CD4-positive, CD25-positive, alpha-beta regulatory T cell (primary cell): ENCODE results near the gene MRPL55. TPM values are rescaled to one million over a fixed set of nuclear protein-coding genes. Genes with fewer than 3 reads are reported as not detected.

Source experiments
- ATAC-seq, 2 donors: fragments of 150-1000 bp; cut with Tn5 transposase; one replicate each; pipeline ENCODE4 v1.10.0; 2021; ENCODE audit warnings: low read depth in 2 of 2, moderate number of reproducible peaks in 2 of 2, moderate library complexity in 1 of 2
- DNase-seq, 3 donors: peaks; one replicate each; pipeline versions ENCODE4 v3.0.0 to v3.0.0-alpha.2; 2012 to 2022; ENCODE audit warnings: mixed read lengths in 1 of 3
- H3K27ac ChIP-seq: one replicate; pipeline ENCODE4 v1.7.0; 2013; ENCODE audit warnings: mild to moderate bottlenecking, low read length; ENCODE audit not compliant: insufficient read depth, poor library complexity, severe bottlenecking
- H3K27me3 ChIP-seq: one replicate; pipeline ENCODE4 v1.7.0; 2013; ENCODE audit warnings: low read length; ENCODE audit not compliant: control insufficient read depth, insufficient read depth
- H3K36me3 ChIP-seq: one replicate; pipeline ENCODE4 v1.7.0; 2013; ENCODE audit warnings: mild to moderate bottlenecking, low read length, moderate library complexity; ENCODE audit not compliant: control insufficient read depth, insufficient read depth
- H3K4me1 ChIP-seq: 2 replicates; pipeline ENCODE4 v1.7.0; 2013; ENCODE audit warnings: mild to moderate bottlenecking, low read length; ENCODE audit not compliant: insufficient read depth, control insufficient read depth, poor library complexity, severe bottlenecking
- H3K4me3 ChIP-seq: one replicate; pipeline ENCODE4 v1.7.0; 2013; ENCODE audit warnings: low read depth, mild to moderate bottlenecking, low read length, moderate library complexity
- H3K9me3 ChIP-seq, 2 experiments: 1 replicate in 1 of 2; 2 replicates in 1 of 2; pipeline ENCODE4 v1.7.0; 2013; ENCODE audit warnings: low read length in 2 of 2, mild to moderate bottlenecking in 1 of 2, moderate library complexity in 1 of 2; ENCODE audit not compliant: control insufficient read depth in 2 of 2
- H3K27ac Mint-ChIP-seq, 3 donors: one replicate each; pipeline ENCODE4 v1.8.0; 2020 to 2022; ENCODE audit warnings: mild to moderate bottlenecking in 3 of 3, mixed read lengths in 3 of 3, moderate library complexity in 2 of 3
- H3K27me3 Mint-ChIP-seq: one replicate; pipeline ENCODE4 v1.8.0; 2022; ENCODE audit warnings: mild to moderate bottlenecking, mixed read lengths
- H3K36me3 Mint-ChIP-seq: one replicate; pipeline ENCODE4 v1.8.0; 2020; ENCODE audit warnings: mixed read lengths
- H3K4me1 Mint-ChIP-seq, 4 donors: one replicate each; pipeline ENCODE4 v1.8.0; 2020 to 2022; ENCODE audit warnings: mixed read lengths in 4 of 4, mild to moderate bottlenecking in 1 of 4
- H3K4me3 Mint-ChIP-seq, 4 donors: one replicate each; pipeline ENCODE4 v1.8.0; 2020 to 2022; ENCODE audit warnings: mild to moderate bottlenecking in 4 of 4, mixed read lengths in 4 of 4, moderate library complexity in 3 of 4
- H3K9me3 Mint-ChIP-seq, 7 donors: one replicate each; pipeline ENCODE4 v1.8.0; 2020 to 2022; ENCODE audit warnings: mixed read lengths in 7 of 7, mild to moderate bottlenecking in 3 of 7, moderate library complexity in 2 of 7
- polyA plus RNA-seq, 4 donors: library from polyadenylated mRNA; unstranded; fragments of 300-500 nt; fragmentation: Illumina TruSeq; gene quantifications; one replicate each; pipeline ENCODE4 v1.2.3, GENCODE V29; 2021
- total RNA-seq: library from RNA; stranded (reverse); gene quantifications from one replicate; pipeline ENCODE4 v1.2.3, GENCODE V29; 2022

MRPL55 gene
- total and polyA plus RNA-seq, 5 donors from 2014 or later = 62.5 to 163 (median 134) TPM

DNA sequence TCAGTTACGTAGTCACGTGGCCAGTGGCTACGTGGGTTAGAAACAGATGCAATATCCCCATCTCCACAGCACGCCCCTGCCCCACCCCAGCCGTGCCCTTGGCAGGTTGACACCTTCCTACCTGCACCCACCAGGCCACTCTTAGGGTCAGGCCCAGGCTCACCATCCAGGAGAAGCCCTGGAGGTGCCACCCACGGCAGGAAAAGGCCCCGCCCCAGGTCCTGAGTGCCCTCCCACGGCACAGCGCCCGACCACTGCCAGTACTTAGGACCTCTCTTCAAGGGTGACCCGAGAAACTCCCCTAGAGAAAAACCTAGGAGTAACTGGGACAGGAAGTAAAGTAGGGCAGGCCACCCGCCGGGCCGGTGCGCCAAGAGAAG is 7.5 kb downstream of the MRPL55 start:
- no peak for DNase-seq

DNA sequence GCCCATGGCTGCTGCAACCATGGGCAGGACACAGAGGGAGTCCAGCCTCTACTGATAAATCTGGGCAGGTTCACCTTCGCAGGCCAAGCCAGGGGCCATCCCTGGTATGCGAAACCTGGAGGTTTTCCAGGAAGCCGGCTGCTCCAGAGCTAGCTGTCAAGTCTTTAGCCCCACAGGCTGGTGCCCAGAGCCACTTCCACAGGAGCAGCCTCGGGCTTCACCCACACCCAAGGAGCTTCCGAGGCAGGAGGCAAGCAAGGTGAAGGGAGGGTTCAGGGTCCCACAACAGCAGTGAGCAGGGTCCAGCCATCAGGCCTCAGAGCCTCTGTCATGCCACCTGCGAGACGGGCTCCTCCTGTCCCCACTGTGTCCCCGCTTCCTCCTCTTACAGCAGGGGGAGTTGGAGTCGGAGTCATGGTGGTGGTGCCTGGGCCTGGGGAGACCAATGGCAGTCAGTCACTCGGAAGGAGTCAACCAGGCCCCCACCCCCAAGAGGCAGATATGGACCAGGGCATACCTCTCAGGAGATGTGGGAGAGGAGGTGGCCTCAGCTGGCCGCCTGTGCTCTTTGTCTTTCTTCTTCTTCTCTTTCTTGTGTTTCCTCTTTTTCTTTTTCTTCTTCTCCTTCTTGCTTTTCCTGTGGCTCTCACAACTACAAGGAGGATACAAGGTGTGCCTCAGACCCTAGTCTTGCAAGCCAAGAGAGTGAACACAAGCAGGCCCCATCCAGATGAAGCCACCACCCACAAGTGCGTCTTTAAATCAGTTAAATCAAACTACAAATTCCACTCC is 8.1 kb downstream of the MRPL55 start:
- Histone ChIP-seq H3K4me3 (peak overlapping the region; percentile 26), H3K36me3 (peaks cover 34% of the 10 kb centered on the region), H3K27me3 (no peaks in the 10 kb centered on the region), H3K4me1 (peaks cover 28% of the 10 kb centered on the region), H3K9me3 (no peaks in the 10 kb centered on the region), H3K27ac (peak overlapping the region; percentile 93)
- Mint-ChIP-seq H3K9me3 (no peaks in the 10 kb centered on the region), H3K4me3 (peak overlapping the region; percentile 80 to 96 (median 90)), H3K27ac (peak overlapping the region; percentile 68 to 90 (median 89)), H3K4me1 (peaks cover 0 to 49% (median 7%) of the 10 kb centered on the region in 4 donors), H3K36me3 (peaks cover 23% of the 10 kb centered on the region), H3K27me3 (no peaks in the 10 kb centered on the region)
- ATAC-seq (no peak), DNase-seq (no peak)

More for the DNA sequence above, 7.5 kb downstream of the MRPL55 start:
- H3K4me3 ChIP-seq = peak overlapping the region; percentile 26
- H3K4me1 Mint-ChIP-seq = peaks cover 0 to 46% (median 7%) of the 10 kb centered on the region in 4 donors
- no peak for ATAC-seq
- H3K9me3 ChIP-seq = no peaks in the 10 kb centered on the region
- H3K4me3 Mint-ChIP-seq = peak overlapping the region; percentile 80 to 96 (median 90)
- H3K27ac ChIP-seq = peak overlapping the region; percentile 93
- H3K27me3 ChIP-seq = no peaks in the 10 kb centered on the region
- H3K36me3 ChIP-seq = peaks cover 40% of the 10 kb centered on the region
- H3K4me1 ChIP-seq = peaks cover 24% of the 10 kb centered on the region
- no peaks in the 10 kb centered on the region for H3K27me3 Mint-ChIP-seq
- H3K9me3 Mint-ChIP-seq = no peaks in the 10 kb centered on the region
- peaks cover 25% of the 10 kb centered on the region for H3K36me3 Mint-ChIP-seq
- peak overlapping the region; percentile 68 to 90 (median 89) for H3K27ac Mint-ChIP-seq

DNA sequence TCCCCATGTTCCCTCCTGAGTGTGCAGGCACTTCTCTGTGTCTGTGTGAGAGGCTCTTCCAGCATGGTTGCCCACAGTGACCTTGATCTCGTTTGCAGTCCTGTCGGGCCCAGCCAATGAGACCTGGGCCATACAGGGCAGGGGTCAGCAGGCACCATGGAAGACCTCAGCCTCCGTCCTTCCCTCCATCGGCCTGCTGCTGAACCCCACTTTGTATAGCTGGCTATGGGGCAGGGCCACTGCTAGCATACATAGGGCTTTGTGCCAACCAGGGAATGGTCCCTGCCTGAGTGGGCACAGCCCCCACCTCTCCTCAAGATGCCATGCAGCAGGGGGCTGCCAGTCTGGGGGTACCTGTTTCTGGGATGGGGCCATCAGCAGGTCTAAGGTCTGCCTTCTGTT is 9.8 kb downstream of the MRPL55 start:
- Mint-ChIP-seq H3K4me1 (peaks cover 0 to 59% (median 16%) of the 10 kb centered on the region in 4 donors), H3K27me3 (no peaks in the 10 kb centered on the region), H3K4me3 (peak overlapping the region in 2 of 4 donors; percentile 75 to 96), H3K36me3 (peaks cover 39% of the 10 kb centered on the region), H3K9me3 (peaks cover 0 to 11% (median 2%) of the 10 kb centered on the region in 7 donors), H3K27ac (no peak overlapping the region)
- Histone ChIP-seq H3K36me3 (peaks cover 36% of the 10 kb centered on the region), H3K4me3 (no peak overlapping the region), H3K4me1 (peaks cover 28% of the 10 kb centered on the region), H3K9me3 (peaks cover 6 to 9% of the 10 kb centered on the region in 2 experiments), H3K27me3 (no peaks in the 10 kb centered on the region), H3K27ac (no peak overlapping the region)
- ATAC-seq (no peak), DNase-seq (no peak)

DNA sequence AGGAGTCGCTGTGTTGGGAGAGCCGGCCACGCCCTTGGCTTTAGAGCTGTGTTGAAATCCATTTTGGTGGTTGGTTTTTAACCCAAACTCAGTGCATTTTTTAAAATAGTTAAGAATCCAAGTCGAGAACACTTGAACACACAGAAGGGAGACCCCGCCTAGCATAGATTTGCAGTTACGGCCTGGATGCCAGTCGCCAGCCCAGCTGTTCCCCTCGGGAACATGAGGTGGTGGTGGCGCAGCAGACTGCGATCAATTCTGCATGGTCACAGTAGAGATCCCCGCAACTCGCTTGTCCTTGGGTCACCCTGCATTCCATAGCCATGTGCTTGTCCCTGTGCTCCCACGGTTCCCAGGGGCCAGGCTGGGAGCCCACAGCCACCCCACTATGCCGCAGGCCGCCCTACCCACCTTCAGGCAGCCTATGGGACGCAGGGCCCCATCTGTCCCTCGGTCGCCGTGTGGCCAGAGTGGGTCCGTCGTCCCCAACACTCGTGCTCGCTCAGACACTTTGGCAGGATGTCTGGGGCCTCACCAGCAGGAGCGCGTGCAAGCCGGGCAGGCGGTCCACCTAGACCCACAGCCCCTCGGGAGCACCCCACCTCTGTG is 10.7 kb downstream of the MRPL55 start:
- DNase-seq = no peak
- peaks cover 43% of the 10 kb centered on the region for H3K36me3 Mint-ChIP-seq
- no peak overlapping the region for H3K27ac ChIP-seq
- peaks cover 21% of the 10 kb centered on the region for H3K4me1 ChIP-seq
- peak overlapping the region in 2 of 4 donors; percentile 54 to 96 for H3K4me3 Mint-ChIP-seq
- H3K4me3 ChIP-seq = no peak overlapping the region
- peaks cover 0 to 14% (median 2%) of the 10 kb centered on the region in 7 donors for H3K9me3 Mint-ChIP-seq
- peaks cover 0 to 54% (median 15%) of the 10 kb centered on the region in 4 donors for H3K4me1 Mint-ChIP-seq
- ATAC-seq = no peak
- no peaks in the 10 kb centered on the region for H3K27me3 ChIP-seq
- H3K27me3 Mint-ChIP-seq = no peaks in the 10 kb centered on the region
- peak overlapping the region in 1 of 3 donors; percentile 15 for H3K27ac Mint-ChIP-seq
- peaks cover 6 to 14% of the 10 kb centered on the region in 2 experiments for H3K9me3 ChIP-seq
- H3K36me3 ChIP-seq = peaks cover 38% of the 10 kb centered on the region

DNA sequence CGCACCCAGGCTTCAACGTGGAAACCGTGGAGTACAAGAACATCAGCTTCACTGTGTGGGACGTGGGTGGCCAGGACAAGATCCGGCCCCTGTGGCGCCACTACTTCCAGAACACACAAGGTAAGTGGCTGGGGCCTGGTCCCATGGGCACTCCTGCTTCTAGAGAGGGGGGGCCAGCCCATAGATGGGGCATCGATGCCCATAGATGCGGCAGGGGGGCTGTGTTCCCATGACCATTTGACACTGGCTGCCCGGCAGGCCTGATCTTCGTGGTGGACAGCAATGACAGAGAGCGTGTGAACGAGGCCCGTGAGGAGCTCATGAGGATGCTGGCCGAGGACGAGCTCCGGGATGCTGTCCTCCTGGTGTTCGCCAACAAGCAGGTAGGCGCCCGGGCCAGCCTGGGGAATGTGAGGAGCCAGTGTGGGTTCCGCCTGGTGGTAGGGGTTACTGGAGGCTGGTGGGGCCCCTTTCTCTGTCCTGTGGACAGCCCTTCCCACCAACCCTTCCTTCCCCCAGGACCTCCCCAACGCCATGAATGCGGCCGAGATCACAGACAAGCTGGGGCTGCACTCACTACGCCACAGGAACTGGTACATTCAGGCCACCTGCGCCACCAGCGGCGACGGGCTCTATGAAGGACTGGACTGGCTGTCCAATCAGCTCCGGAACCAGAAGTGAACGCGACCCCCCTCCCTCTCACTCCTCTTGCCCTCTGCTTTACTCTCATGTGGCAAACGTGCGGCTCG is 11.6 kb downstream of the MRPL55 start:
- peaks cover 45% of the 10 kb centered on the region for H3K36me3 ChIP-seq
- no peak overlapping the region for H3K4me3 ChIP-seq
- peaks cover 19% of the 10 kb centered on the region for H3K4me1 ChIP-seq
- no peaks in the 10 kb centered on the region for H3K27me3 ChIP-seq
- H3K27me3 Mint-ChIP-seq = no peaks in the 10 kb centered on the region
- peaks cover 0 to 55% (median 15%) of the 10 kb centered on the region in 4 donors for H3K4me1 Mint-ChIP-seq
- ATAC-seq = no peak
- H3K36me3 Mint-ChIP-seq = peaks cover 44% of the 10 kb centered on the region
- peaks cover 6 to 14% of the 10 kb centered on the region in 2 experiments for H3K9me3 ChIP-seq
- peak overlapping the region in 1 of 3 donors; percentile 20 for H3K27ac Mint-ChIP-seq
- no peak overlapping the region for H3K27ac ChIP-seq
- peak overlapping the region in 2 of 4 donors; percentile 56 to 63 for H3K4me3 Mint-ChIP-seq
- no peak for DNase-seq
- H3K9me3 Mint-ChIP-seq = peaks cover 0 to 14% (median 2%) of the 10 kb centered on the region in 7 donors

DNA sequence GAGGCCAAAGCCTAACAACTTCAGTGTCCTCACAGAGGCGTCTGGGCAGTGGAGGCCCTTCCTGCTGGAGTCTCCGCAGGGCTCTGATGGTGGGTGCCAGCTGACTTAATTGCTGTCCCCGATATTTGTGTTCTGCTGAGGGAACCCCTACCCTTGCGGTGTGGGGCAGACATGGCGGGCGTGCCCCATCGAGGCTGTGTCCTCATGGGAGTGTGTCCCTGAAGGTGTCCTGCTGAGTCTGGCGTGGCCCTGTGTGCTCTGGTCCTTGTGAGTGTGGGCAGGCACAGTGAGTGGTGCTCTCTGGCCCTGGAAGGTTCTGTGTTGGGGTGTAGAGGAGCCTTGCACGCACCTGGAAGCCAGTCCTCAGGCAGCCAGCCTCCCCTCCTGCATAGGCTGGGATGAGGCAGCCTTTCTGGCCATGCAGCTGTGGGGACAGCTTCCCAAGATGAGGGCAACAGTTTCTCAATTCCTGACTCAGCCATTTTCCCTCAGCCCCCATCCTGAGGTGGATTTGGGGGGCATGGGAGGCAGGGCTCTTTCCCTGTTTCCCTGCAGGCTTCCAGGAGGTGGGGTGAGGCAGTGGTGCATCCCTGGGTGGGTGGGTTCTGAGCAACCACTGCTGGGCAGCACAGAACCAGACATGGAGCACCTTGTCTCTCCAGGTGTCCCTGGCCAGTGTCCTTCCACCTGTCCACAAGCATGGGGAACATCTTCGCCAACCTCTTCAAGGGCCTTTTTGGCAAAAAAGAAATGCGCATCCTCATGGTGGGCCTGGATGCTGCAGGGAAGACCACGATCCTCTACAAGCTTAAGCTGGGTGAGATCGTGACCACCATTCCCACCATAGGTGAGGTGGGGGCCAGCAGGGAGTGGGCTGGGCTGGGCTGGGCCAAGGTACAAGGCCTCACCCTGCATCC is 12.4 kb downstream of the MRPL55 start:
- peaks cover 17% of the 10 kb centered on the region for H3K4me1 ChIP-seq
- H3K4me1 Mint-ChIP-seq = peaks cover 3 to 61% (median 23%) of the 10 kb centered on the region in 4 donors
- peaks cover 6 to 14% of the 10 kb centered on the region in 2 experiments for H3K9me3 ChIP-seq
- H3K27ac Mint-ChIP-seq = no peak overlapping the region
- peaks cover 48% of the 10 kb centered on the region for H3K36me3 ChIP-seq
- peaks cover 0 to 14% (median 2%) of the 10 kb centered on the region in 7 donors for H3K9me3 Mint-ChIP-seq
- H3K4me3 Mint-ChIP-seq = peak overlapping the region in 1 of 4 donors; percentile 63
- peaks cover 52% of the 10 kb centered on the region for H3K36me3 Mint-ChIP-seq
- no peaks in the 10 kb centered on the region for H3K27me3 ChIP-seq
- H3K4me3 ChIP-seq = no peak overlapping the region
- peak overlapping the region; percentile 14 for H3K27ac ChIP-seq
- ATAC-seq (no peak), DNase-seq (no peak)
- H3K27me3 Mint-ChIP-seq = no peaks in the 10 kb centered on the region
